Nucleus accumbens (tissue), 56 donors: ENCODE measurements around the gene OSBPL6.
"Not testable (repeated sequence)": the region's sequence is repeated elsewhere in the genome, so short reads cannot be mapped to it uniquely, and the experiment has no call there.

ENCODE experiments used
- DNase-seq, 56 donors: peaks; one replicate each; lab custom pipeline; 2025; lab: John Stamatoyannopoulos, UW

Gene OSBPL6

DNA sequence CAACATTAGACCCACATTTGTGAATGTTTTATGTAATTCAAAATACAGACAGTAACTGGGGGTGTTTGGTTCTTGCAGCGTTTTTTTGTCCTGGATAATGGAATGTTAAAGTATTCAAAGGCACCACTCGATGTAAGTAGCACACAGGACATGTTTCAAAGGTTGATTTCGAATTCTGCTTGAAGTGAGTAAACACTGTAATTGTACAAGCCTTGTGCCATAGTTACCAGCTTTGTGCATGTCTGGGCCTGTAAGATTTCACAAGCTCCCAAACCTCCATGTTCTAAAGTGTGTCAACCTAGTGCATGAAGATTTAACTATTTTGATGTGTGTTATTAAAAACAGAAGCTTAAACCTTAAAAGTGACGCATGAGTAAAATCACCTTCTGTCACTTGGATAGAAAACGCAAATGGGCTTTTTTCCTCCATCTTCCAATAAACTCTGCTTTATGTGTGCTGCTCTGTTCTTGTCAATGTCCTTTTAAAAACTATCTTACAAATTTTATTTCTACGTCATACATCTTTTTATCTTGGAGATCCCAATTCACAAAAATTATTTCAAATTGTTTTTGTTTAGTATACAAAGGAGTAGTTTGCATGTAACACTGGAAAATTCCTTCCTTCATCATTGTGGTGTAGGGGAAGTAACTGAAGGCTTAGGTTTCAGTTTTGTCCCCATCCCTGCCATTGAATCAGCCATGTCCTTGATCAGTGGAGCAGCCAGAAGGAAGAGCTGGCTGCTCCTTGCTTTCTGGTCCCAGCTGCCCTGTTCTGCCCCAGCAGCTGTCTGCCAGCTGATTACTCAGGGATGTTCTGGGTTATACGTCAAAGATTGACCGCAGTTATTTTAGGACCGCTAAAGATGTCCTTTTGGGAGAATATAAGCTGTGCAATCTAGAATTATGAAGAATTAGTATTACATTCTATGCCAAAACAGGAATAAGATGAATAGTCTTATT lies 137.4 kb downstream of the OSBPL6 start:
- DNase-seq = no peak

DNA sequence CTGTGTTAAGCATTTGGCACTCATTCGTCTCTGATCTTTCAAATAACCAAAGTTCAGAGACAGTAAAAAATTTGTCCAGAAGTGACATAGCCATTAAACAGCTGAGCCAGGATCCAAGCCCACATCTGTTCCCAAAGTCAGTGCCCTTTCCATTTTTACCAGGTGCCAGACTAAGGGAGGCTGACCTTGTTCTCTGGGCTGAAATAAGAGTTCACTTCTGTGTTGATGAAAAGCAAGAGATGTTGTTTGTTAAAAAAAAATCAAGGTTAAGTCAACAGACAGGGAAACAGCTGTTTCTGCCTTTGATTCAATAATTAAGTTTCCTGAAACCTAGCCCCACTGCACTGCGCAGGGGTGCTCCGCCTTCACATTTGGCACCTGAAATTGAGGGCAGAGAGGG lies 139.5 kb downstream of the OSBPL6 start:
- no peak for DNase-seq

DNA sequence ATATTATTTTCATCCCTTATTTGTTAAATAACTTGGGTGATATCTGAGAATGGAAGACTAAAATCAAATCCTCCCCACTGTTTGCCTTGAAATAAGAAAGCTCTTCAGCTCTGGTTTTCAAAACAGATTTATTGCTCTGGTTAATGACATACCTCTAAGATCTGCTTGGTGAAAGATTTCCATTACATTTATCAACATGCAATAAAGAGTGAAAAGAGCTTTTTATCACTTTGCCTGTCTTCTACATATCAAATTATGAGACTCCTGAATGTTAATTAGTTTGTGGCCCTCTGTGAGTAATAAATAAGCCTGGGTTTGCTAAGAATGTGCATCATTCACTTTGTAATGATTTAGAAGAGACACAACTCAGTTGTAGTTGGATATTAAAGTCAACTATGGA lies 140.9 kb downstream of the OSBPL6 start:
- no peak for DNase-seq

DNA sequence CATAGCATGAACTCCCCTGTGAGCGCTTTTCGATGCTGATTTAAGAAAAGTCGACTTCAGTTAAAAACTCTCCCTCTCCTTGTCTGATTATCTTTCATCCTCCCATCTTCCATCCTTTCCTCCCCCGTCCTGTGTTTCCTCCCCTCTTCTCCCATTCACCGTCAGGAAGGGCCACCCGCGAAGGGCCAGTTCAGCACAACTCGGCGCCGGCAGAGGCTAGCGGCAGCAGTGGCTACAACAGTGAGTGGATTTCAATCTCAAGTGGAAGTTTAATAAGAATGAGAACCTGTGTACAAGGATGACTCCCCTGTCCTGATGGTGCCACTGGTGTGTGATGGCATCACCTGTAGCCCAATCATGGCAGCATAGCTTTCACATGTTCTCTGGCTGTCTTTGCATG lies 149.8 kb downstream of the OSBPL6 start:
- DNase-seq = no peak

DNA sequence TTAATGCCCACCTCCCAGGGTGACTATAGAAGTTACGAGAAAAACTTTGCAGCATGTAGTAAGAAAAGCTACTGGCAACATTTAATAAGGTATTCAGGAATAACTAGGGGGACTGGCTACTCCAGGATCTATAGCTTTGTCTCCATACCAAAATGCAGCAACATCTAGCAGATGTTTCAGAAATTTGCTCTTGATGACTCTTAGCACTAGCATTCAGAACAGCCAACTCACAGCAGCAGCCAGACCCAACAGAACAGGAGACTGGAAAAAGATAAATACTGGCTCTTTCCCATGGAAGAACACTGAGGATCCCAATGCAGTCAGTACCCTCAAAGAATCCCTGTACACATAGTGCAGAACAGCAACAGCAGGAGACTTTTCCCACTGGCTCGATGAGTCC lies 151.6 kb downstream of the OSBPL6 start:
- no peak for DNase-seq

DNA sequence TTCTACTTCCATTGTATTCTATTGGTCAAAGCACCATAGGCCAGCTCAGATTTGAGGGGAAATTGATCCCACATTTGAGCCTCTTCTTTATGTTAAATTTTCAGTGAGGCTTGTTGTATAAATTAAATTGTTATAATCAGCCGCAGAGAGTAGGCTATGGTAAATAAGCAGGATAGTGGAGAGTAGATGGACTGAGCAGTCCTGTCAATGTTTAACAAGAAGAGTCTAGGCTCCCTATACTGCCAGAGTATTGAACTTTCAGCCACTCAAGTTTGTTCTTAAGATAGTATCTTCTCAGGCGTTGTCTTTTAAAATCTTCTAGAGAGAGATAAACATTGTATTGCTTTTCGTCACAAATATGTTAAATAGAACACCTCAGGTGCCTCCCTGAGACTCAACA lies 155.7 kb downstream of the OSBPL6 start:
- DNase-seq = no peak

DNA sequence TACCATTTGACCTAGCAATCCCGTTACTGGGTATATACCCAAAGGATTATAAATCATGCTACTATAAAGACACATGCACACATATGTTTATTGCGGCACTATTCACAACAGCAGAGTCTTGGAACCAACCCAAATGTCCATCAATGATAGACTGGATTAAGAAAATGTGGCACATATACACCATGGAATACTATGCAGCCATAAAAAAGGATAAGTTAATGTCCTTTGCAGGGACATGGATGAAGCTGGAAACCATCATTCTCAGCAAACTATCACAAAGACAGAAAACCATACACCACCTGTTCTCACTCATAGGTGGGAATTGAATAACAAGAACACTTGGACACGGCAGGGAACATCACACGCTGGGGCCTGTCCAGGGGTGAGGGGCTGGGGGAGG lies 163.4 kb downstream of the OSBPL6 start:
- not testable (repeated sequence) for DNase-seq

DNA sequence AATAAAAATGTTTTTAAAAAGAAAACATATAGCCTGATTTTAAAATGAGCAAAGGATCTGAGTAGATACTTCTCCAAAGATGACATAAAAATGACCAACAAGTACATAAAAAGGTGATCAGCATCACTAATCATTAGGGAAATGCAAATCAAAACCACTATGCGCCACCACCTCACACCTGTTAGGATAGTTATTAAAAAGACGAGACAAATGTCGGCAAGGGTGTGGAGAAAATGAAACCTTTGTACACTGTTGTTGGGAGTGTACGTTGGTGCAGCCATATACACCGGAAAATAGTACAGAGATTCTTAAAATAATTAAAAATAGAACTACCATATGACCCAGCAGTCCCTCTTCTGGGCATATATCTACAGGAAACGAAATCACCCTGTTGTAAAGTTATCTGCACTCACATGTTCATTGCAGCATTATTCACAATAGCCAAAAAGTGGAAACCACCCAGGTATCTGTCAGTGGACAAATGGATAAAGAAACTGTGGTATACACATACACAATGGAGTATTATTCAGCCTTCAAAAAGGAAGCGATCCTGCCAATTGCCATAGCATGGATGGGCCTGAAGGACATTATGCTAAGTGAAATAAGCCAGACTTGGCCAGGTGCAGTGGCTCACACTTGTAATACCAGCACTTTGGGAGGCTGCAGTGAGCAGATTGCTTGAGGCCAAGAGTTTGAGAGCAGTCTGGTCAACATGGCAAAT lies 165.0 kb downstream of the OSBPL6 start:
- DNase-seq = no peak

DNA sequence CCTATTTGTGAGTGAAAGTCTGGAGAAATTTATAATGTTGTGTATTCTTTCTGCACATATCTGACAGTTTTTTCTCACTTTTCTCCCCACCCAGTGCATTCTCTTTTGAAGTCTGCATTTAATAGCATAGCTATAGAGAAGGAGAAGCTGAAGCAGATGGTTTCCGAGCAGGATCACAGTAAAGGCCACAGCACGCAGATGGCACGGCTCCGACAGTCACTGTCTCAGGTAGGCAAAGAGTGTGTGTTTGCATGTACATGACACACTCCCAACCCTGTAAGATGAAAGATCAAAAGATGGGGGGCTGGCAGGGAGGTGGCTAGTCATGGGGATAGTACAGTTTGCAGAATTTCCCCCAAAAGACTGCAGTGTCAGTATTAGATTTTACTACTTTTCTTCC lies 167.3 kb downstream of the OSBPL6 start:
- no peak for DNase-seq

DNA sequence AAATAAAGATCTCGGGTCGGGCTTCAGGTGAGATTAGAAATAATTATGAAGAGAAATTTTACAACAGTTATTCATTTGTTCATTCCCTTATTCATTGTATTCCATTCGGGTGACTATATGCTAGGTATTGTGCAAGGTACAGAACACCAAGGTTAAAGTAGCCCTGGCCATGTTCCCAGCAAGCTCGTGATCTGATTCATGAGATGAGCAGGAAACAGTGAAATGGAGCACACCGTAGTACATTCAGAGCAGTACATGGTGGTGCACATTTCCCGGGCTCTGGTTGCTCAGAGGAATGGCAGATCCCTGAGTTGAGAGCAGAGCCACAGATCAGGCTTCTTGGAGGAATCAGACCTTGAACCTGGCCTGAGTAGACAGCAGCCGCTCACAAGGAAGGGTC lies 168.9 kb downstream of the OSBPL6 start:
- DNase-seq = no peak

DNA sequence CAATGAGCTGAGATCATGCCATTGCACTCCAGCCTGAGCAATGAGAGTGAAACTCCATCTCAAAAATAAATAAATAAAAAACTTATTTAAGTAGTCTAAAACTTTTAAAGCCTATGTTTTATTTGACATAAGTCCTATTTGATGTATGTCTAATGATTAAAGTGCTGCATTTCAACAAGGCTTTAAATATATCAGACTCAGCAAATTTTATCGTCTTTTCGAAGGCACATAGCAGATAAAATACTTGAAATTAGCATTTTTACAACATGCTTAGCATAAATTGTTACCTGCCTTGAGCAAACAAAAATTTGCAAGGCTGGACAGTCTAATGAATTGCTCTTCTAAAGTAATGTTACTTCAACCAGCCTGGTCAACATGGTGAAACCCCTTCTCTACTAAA lies 170.8 kb downstream of the OSBPL6 start:
- DNase-seq = no peak

DNA sequence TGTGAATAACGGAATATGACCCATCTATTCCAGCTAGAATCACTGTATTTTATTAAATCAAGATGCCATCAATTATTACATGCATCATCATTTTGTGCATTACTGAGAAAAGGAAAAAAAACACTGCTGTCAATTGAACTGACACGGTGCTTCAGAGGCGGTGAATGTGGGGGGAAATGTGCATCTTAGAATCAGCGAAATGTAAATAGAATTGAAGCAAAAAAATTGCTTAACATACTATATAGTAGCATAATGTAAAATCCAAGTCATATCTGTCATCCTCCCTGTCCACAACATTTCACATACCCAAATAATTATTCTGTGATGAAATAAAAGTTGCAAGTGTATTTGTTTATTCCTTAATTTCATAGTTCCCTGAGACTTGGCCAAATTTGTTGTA lies 172.1 kb downstream of the OSBPL6 start:
- no peak for DNase-seq

DNA sequence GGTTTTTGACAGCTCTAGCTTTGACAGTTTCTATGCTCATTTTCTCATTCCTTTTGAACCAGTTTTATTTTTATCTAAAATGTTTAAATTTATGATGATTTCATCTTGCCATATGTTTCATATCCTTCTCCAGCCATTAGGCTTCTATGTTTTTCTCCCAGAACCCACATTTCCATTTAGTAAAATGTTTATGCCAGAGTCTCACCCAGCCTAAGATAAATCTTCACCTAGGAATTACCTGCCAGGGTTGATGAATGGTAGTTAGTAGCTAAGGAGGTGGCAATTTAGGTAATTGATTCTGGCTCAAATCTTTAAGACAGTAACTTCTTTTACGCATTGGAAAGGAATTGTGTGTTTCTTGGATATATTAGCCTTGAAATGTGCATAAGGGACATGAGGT lies 173.0 kb downstream of the OSBPL6 start:
- no peak for DNase-seq

DNA sequence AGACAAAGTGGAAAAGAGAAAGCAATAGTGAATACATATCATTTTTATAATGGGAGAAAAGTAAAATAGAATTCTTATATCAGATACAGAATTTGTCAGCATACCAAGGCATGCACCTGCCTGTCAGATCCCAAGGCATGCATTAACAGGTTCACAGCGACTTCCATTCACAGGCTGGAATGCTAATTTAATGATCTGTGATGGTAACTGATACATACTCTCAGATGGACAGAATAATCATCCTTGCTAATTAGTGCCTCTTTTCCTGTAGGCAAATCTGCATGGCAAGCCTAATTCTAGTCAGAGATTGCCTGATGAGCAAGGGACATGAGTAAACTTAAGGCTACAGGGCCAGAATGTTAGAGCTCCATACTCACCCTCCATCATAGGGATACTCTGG lies 180.6 kb downstream of the OSBPL6 start:
- DNase-seq = no peak

DNA sequence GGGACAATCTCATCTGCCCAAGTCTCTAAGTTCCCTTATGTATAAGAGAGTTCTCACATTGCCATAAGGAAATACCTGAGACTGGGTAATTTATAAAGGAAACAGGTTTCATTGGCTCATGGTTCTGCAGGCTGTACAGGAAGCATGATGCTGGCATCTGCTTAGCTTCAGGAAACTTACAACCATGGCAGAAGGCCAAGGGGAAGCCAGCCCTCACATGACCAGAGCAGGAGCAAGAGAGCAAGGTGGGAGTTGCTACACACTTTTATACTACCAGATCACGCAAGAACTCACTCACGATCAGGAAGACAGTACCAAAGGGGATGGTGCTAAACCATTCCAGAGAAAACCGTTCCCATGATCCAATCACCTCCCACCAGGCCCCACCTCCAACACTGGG lies 182.7 kb downstream of the OSBPL6 start:
- DNase-seq = no peak

DNA sequence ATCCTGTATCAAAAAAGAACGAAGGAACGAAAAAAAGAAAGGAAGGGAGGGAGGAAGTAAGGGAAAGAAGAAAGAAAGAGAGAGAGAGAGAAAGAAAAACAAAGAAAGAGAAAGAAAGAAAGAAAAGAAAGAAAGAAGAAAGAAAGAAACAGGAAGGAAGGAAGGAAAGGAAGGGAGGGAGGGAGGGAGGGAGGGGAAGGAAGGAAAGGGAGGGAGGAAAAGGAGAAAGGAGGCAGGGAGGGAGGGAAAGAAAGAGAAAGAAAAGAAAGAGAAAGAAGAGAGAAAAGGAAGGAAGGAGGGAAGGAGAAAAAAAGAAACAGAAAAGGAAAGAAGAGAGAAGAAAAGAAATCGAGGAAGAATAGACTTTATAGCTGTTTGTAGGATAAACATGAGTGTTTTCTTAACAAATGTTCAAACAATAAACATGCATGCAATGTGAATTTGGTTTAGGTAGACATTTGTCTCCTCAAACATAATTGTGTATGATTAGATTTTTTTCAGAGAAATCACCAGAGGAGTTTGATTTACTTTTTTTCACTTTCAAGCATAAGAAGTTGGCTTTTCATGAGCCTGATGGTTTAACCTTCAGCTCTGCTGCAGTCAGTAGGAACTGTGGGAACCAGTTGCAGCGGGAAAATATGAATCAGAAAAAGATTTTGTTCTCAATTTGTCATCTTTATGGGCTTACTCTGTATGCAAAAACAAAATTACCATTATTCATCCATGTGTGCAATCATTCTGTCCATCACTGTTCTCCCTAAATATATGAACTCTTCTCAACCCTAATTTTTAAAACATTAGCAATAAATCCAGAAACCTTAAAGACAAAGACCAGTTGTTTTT lies 185.1 kb downstream of the OSBPL6 start:
- no peak for DNase-seq

DNA sequence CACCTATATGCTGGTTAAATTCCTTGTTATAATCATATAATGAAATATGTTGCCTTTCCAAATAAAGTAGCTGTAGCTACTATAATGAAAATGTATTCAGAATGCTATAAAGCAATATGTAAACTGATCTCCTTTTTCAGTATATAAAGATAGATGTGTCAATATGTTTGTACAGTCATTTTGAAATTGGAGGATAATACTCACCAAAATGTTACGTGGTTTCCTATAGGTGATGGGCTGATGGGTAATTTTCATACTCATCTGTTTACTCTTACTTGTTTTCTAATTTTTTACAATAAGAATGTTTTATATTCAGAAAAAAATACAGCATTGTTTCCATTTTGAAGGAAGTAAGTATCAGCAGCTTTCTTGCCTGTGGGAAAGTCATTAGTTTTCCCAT lies 186.5 kb downstream of the OSBPL6 start:
- DNase-seq = no peak

DNA sequence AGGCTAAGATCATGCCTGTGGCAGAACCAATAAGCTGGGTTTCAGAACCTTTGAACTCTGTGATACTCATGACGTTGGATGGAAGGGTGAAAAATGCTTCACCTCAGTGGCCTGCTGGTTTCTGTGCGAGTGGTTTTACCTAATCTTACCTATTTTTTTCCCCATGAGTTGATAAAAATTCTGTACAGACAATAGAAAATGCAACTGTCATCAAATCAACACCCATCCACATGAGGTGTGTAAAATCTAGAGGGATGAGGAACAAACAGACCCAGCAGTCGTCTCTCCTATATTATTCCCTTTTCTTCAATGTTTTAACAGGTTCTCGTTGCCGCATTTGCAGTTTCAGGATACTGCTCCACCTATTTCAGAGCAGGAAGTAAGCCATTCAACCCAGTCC lies 189.4 kb downstream of the OSBPL6 start:
- no peak for DNase-seq

DNA sequence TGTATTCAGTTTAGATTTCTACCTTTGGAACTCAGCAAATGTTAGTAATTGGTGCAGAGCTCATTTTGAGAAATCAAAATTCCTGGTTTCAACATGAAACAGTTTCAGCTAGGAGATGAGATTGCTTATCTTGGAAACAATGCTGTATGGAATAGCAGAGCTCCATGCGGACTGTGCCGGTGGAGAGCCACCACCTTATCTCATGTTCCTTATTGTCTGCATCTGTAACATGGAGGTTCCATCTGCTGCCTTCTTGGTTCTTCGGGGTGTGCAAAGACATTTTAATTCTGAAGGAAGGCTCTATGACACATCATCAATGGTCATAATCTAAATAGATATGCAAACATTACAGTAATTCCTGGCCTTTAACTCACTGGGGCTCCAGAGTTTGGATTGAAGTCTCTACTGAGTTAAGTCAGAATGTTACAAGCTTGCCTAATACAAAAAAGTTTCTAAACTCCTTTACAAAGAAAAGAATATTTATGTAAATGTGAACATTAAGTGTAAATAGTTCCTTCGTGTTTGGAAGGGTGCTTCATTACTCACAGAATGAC lies 191.4 kb downstream of the OSBPL6 start:
- DNase-seq = no peak

DNA sequence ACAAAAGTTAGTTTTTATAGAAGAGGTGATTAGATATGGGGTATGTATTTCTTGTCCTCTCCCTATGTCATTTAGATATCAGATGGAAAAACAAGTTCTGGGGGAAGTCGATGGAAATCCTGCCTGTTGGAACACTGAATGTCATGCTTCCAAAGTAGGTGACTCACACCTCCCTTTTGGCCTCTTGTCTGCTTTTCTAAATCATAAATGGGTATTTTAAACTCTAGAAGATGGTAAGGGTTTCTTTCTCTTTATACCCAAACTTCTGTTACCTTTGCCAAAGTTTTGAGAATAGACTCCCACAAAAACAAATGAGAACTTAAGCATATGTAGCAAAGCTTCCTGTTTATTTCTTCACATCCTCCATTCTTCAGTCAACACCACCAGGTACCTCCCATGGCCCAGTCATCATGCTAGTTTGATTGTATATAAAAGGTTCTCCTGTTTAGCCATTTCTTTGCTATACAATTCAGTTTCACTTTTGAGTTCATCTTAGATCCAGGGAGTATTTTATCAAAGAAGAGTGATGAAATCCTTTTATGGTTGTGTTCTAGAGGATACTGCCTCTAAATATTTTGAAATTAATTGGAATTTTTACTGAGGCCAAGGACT lies 192.8 kb downstream of the OSBPL6 start:
- no peak for DNase-seq
